HCT116 (cell line): Measurements from ENCODE around the gene PRDX2. TPM values are rescaled to one million over a fixed set of nuclear protein-coding genes. Genes with fewer than 3 reads are reported as not detected.
A peak's percentile ranks its signal among the peaks of the same experiment; 100 is the strongest.

Source experiments
- ATAC-seq: fragments of 200-7000 bp; cut with Tn5 transposase; 2 replicates; pipeline ENCODE4 v1.9.1; 2020; ENCODE audit warnings: mild to moderate bottlenecking, moderate library complexity
- BruUV-seq: library from RNA; stranded (reverse); fragments of 400-500 nt; replicated peaks from 2 replicates; lab custom pipeline; 2021; lab: Mats Ljungman, UMichigan
- CTCF ChIA-PET: fragments of 300-600 bp; sonication (Branson Sonifier 250); formaldehyde crosslinking; loops from one replicate; lab custom pipeline; 2021; ENCODE audit warnings: antibody characterized with exemption; lab: Charles Lee
- POLR2A ChIA-PET: fragments of 300-600, 350-600 bp; sonication (Branson Sonifier 250); formaldehyde crosslinking; loops from one replicate; lab custom pipeline; 2021; ENCODE audit warnings: antibody characterized with exemption; lab: Charles Lee
- RAD21 ChIA-PET, 2 experiments: fragments of 300-600 bp; sonication (Branson Sonifier 250); formaldehyde crosslinking; loops; one replicate each; lab custom pipeline; 2023; ENCODE audit warnings: low total read pairs in 2 of 2; ENCODE audit not compliant: uncharacterized antibody in 2 of 2, unreplicated experiment in 2 of 2, low non-redundant PET in 1 of 2; lab: Charles Lee
- DNase-seq: peaks from one replicate; pipeline ENCODE4 v3.0.0-alpha.2; 2010; ENCODE audit warnings: low read depth, low spot score
- H2AFZ ChIP-seq: fragments of 200-600 bp; shearing (Covaris generic), sonication (generic); 2 replicates; pipeline ENCODE4 v1.6.1; 2017; ENCODE audit warnings: low read depth, mixed run types, mixed read lengths, antibody characterized with exemption, low read length; ENCODE audit not compliant: poor library complexity, severe bottlenecking
- H3K27ac ChIP-seq: 2 replicates; pipeline ENCODE4 v1.5.1; 2012; ENCODE audit warnings: low read depth, low read length
- H3K27me3 ChIP-seq: fragments of 200-600 bp; sonication (generic); 2 replicates; pipeline ENCODE4 v1.6.1; 2016; ENCODE audit warnings: mixed run types, low read length, mixed read lengths; ENCODE audit not compliant: insufficient read depth
- H3K36me3 ChIP-seq, 2 experiments: fragments of 200-500 bp in 1 of 2; fragments of 200-600 bp in 1 of 2; sonication (Bioruptor generic) in 1 of 2; sonication (generic) in 1 of 2; 2 replicates each; pipeline versions ENCODE4 v1.5.1 to v1.6.1; 2014 to 2016; ENCODE audit warnings: low read length in 2 of 2, inconsistent platforms in 1 of 2, mixed read lengths in 1 of 2, mixed run types in 1 of 2; ENCODE audit not compliant: insufficient read depth in 2 of 2, control insufficient read depth in 1 of 2
- H3K4me1 ChIP-seq, 2 experiments: fragments of 200-600 bp in 1 of 2; sonication (generic) in 1 of 2; 2 replicates each; pipeline versions ENCODE4 v1.5.1 to v1.6.1; 2012 to 2017; ENCODE audit warnings: low read length in 2 of 2, inconsistent platforms in 1 of 2, mild to moderate bottlenecking in 1 of 2, mixed read lengths in 1 of 2, mixed run types in 1 of 2, moderate library complexity in 1 of 2; ENCODE audit not compliant: insufficient read depth in 2 of 2, control insufficient read depth in 1 of 2
- H3K4me2 ChIP-seq: fragments of 200-600 bp; sonication (generic); 2 replicates; pipeline ENCODE4 v1.6.1; 2017; ENCODE audit warnings: mixed run types, low read length, mixed read lengths
- H3K4me3 ChIP-seq, 2 experiments: fragments of 200-600 bp in 1 of 2; sonication (generic) in 1 of 2; replicated peaks in 1 of 2; 2 replicates each; pipeline ENCODE4 v1.5.1; 2011 to 2016; ENCODE audit warnings: low read length in 2 of 2, control low read depth in 1 of 2, low read depth in 1 of 2, mild to moderate bottlenecking in 1 of 2, mixed read lengths in 1 of 2, mixed run types in 1 of 2
- H3K79me2 ChIP-seq: fragments of 200-600 bp; sonication (generic); 2 replicates; pipeline ENCODE4 v1.6.1; 2017; ENCODE audit warnings: mild to moderate bottlenecking, mixed run types, low read length, moderate library complexity, mixed read lengths; ENCODE audit not compliant: insufficient read depth
- H3K9ac ChIP-seq: fragments of 200-600 bp; sonication (generic); 2 replicates; pipeline ENCODE4 v1.6.1; 2016; ENCODE audit warnings: low read length, mixed read lengths
- H3K9me2 ChIP-seq: fragments of 200-600 bp; sonication (generic), shearing (Covaris generic); 2 replicates; pipeline ENCODE4 v1.6.1; 2017; ENCODE audit warnings: mixed run types, mild to moderate bottlenecking, moderate library complexity; ENCODE audit not compliant: insufficient read depth
- H3K9me3 ChIP-seq, 2 experiments: fragments of 200-500 bp in 1 of 2; fragments of 200-600 bp in 1 of 2; sonication (Bioruptor generic) in 1 of 2; sonication (generic) in 1 of 2; 2 replicates each; pipeline ENCODE4 v1.6.1; 2014 to 2017; ENCODE audit warnings: low read length in 2 of 2, mixed read lengths in 2 of 2, inconsistent platforms in 1 of 2, low read depth in 1 of 2, mild to moderate bottlenecking in 1 of 2, mixed run types in 1 of 2, moderate library complexity in 1 of 2; ENCODE audit not compliant: control insufficient read depth in 1 of 2, insufficient read depth in 1 of 2
- H4K20me1 ChIP-seq: fragments of 200-600 bp; sonication (generic), shearing (Covaris generic); 2 replicates; pipeline ENCODE4 v1.6.1; 2017; ENCODE audit warnings: mixed run types, mild to moderate bottlenecking, moderate library complexity; ENCODE audit not compliant: insufficient read depth
- ATF3 ChIP-seq: IDR thresholded peaks from 2 replicates; pipeline ENCODE4 v1.6.1; 2012
- CBX3 ChIP-seq: IDR thresholded peaks from 2 replicates; pipeline ENCODE4 v1.6.1; 2012; ENCODE audit warnings: low read depth
- CTCF ChIP-seq, 3 experiments: fragments of 200-600 bp in 1 of 3; sonication (generic) in 1 of 3; IDR thresholded peaks in 2 of 3; conservative IDR thresholded peaks in 1 of 3; 2 replicates each; pipeline ENCODE4 v1.5.1; 2012 to 2017; ENCODE audit warnings: low read depth in 2 of 3, low read length in 2 of 3, antibody characterized with exemption in 1 of 3, borderline replicate concordance in 1 of 3, control low read depth in 1 of 3, mild to moderate bottlenecking in 1 of 3, mixed read lengths in 1 of 3, mixed run types in 1 of 3, moderate library complexity in 1 of 3; ENCODE audit not compliant: insufficient read depth in 1 of 3
- POLR2AphosphoS5 ChIP-seq: IDR thresholded peaks from 2 replicates; pipeline ENCODE4 v1.6.1; 2011; ENCODE audit warnings: mild to moderate bottlenecking, low read depth, low read length, moderate library complexity
- RAD21 ChIP-seq: IDR thresholded peaks from 2 replicates; pipeline ENCODE4 v1.6.1; 2012; ENCODE audit warnings: low read depth, mild to moderate bottlenecking
- ZFX ChIP-seq: fragments of 450-650 bp; IDR thresholded peaks from 2 replicates; pipeline ENCODE4 v1.6.1; 2017
- intact Hi-C: fragments of 100-400 bp; cut with micrococcal nuclease; formaldehyde crosslinking; loops from 2 replicates; pipeline ENCODE4 v1.10.0; 2022
- total RNA-seq: library from RNA; stranded (reverse); gene quantifications from one replicate; pipeline ENCODE4 v1.2.1, GENCODE V29; 2021; ENCODE audit not compliant: unreplicated experiment
- TF ChIP-seq, protein P1 (sequence below): IDR thresholded peaks from 2 replicates; pipeline ENCODE4 v1.6.1; 2012
- TF ChIP-seq, protein P2 (sequence below): IDR thresholded peaks from 2 replicates; pipeline ENCODE4 v1.6.1; 2011; ENCODE audit warnings: mild to moderate bottlenecking, low read length, moderate library complexity; ENCODE audit not compliant: insufficient replicate concordance; ENCODE audit errors: extremely low read depth

Gene PRDX2
- total RNA-seq, 1 experiment from 2014 or later: 387 TPM

DNA sequence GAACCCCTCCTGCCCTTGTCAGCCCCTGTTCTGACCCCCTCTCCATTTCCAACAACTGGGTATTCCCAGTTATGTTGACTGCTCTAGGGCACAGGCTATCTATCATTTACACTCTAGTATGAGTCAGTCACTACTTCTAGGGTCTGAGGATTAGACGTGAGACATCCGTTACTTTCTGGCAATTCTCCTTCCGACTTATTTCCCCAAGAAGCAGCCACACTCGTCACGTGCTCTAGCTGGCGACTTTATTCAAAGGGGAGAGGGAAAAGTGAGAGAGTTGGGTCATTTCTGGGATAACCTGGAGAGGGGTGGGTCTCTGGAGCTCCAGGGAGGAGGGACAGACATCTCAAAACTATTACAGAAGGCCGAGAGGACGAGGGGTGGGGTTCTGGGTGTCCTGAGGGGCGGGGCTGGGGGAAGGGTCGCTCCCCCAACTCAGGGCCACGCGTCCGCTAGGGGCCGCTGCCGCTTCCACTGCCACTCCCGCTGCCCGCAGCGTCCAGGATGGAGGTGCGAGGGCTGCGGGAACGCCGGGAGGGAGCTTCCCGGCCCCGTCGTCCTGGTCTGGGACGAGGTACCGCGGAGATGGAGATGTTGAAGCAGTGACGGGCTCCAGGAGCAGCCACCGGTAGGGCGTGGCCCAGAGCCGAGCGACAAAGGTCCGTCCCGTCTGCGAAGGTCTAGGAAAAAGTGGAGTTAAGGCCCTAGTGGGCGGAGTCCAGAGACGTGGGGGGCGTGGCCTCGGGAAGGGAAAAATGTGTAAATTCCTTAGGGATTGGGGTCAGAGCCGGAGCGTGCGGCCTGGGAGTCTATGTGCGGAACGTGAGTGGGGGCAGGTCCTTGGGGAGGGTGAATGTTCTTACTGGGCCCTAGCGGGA lies 23.9 kb upstream of the PRDX2 start:
- TF ChIP-seq CTCF (IDR thresholded peaks at IDR 0.05 in 2 of 3, conservative IDR thresholded peaks at IDR 0.05 in 1 of 3; ENCODE audit: borderline replicate concordance in 1 of 3, insufficient read depth in 1 of 3, low read depth in 2 of 3, low read length in 2 of 3) (peak; percentile 44 to 77 (median 74); a peak in 5 of 6 replicates), ATF3 (no peak), ZFX (peak; percentile 22; the same call in 1 of the 2 replicates), POLR2AphosphoS5 (peak; percentile 24; the same call in 1 of the 2 replicates), CBX3 (0 out of 2 replicates have a peak, but pooled peaks have one; percentile 51), RAD21 (0 out of 2 replicates have a peak, but pooled peaks have one; percentile 26)
- TF ChIP-seq, protein P1, sequence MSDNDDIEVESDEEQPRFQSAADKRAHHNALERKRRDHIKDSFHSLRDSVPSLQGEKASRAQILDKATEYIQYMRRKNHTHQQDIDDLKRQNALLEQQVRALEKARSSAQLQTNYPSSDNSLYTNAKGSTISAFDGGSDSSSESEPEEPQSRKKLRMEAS: peak; percentile 97
- TF ChIP-seq, protein P2, sequence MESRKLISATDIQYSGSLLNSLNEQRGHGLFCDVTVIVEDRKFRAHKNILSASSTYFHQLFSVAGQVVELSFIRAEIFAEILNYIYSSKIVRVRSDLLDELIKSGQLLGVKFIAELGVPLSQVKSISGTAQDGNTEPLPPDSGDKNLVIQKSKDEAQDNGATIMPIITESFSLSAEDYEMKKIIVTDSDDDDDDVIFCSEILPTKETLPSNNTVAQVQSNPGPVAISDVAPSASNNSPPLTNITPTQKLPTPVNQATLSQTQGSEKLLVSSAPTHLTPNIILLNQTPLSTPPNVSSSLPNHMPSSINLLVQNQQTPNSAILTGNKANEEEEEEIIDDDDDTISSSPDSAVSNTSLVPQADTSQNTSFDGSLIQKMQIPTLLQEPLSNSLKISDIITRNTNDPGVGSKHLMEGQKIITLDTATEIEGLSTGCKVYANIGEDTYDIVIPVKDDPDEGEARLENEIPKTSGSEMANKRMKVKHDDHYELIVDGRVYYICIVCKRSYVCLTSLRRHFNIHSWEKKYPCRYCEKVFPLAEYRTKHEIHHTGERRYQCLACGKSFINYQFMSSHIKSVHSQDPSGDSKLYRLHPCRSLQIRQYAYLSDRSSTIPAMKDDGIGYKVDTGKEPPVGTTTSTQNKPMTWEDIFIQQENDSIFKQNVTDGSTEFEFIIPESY: no peak
- Histone ChIP-seq H3K4me2 (peak overlapping the region; percentile 71), H4K20me1 (no peaks in the 10 kb centered on the region), H3K9ac (peak overlapping the region; percentile 23), H3K36me3 (no peaks in the 10 kb centered on the region), H3K4me1 (peaks cover 8 to 22% of the 10 kb centered on the region in 2 experiments), H3K79me2 (no peaks in the 10 kb centered on the region), H2AFZ (peak overlapping the region; percentile 28), H3K27ac (peak overlapping the region; percentile 59), H3K9me2 (no peaks in the 10 kb centered on the region), H3K9me3 (peaks cover 0 to 6% of the 10 kb centered on the region in 2 experiments; a peak in 1 of 4 replicates), H3K27me3 (no peaks in the 10 kb centered on the region), H3K4me3 (peak overlapping the region; percentile 36 to 40)
- DNase-seq: no peak
- ChIA-PET RAD21 (no interaction called here), CTCF (interaction anchor here (0.6 to 3.1 kb wide), 8 partner anchors 9 to 160 kb away, joined by 3 to 12 read pairs (median 4); partner anchors contain the start of genes RNASEH2A, RTBDN and TRIR), POLR2A (interaction anchor here (0.6 to 1.2 kb wide), 3 partner anchors 9 to 34 kb away, joined by 3 to 4 read pairs (median 3); partner anchors contain the start of genes JUNB and RTBDN)
- intact Hi-C loops: no loop called here
- peak; percentile 90 for ATAC-seq
- BruUV-seq: no TSS peak
